ENCODE results near the gene FBRS.
"Not testable (repeated sequence)": the region's sequence is repeated elsewhere in the genome, so short reads cannot be mapped to it uniquely, and the experiment has no call there.

The FBRS gene

DNA sequence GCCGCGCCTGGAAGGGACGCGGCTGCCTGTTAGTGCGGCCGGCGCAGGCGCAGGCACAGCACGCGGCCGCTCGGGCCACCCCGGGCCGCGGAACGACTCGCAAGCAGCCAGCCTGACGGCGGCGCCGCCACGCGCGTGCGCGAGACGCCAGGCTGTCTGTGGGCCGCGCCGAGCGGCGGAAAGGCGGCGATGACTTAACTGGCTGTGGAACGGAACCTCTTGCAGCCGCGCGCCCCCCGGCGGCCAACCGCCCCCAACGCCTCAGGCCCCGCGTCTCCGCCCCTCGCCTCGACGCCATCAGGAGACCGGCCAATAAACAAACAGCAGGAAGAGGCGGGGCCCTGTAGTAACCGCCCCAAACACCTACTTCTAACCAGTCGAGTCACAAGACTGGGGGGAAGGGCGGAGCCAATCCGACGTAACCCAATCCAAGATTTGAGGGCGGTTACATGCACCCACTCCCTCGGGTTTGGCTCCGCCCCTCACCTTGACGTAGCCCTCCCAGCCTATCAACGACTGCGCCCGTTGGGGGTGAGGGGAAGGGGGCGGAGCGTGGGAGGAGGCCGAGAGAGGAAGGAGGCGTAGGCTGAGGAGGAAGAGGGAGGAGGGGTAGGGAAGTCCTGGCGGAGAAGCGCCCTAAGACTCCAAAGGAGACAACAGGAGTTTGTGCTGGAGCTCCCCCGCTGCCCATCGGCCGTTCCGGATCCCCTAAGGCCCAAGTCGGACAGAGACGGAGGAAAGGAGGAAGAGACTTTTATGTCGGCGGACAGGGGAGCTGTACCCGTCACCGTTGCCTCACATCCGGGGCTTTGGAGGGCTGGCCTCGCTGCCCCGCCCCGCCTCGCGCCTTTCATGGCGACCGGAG is at the start of gene FBRS:
Gene FBRS (plus strand): TSS at position 566 of the 865 bp plus-strand sequence. CDS start 1,088 bp downstream, outside the sequence.
- peak; percentile 100 for DNase-seq

DNA sequence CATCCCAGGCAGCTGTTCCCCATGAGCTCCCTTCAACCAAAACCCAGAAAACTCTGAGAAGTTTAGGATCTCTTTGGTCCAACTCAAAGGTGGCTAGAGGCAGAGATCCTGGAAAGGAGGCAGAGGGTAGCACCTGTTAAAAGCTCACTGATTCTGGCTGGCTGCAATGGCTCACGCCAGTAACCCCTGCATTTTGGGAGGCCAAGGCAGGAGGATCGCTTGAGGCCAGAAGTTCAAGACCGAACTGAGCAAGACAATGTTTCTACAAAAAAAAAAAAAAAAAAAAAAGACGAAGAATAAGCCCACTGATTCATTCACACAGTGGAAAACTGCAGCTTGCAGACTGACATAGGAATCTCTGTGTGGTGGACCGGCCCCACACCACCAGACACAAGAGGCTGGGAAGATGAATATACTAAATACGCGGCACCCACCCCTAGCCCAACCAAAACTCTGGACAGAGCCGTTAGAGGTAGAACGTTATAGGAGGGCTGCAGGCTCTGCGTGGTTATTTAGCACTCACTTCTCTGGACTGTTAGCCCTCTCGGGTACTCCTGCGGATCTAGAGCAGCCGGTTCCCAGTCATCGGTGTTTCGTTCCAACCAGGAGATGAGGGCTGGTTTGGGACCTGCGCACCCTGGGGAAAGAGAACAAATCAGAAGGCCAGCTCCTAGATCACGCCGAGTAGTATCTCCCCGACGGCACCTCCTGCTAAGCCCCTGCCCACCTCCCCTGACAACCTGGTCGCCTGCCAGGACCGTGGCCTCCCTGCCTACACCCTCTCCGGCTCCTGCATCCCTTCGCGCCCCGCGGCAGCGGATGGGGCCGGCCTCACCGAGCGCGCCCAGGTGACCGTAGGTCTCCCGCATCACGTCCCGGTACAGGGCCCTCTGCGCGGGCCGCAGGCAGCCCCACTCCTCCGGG is 49.0 kb upstream of the FBRS start:
- peak; percentile 46 for DNase-seq

DNA sequence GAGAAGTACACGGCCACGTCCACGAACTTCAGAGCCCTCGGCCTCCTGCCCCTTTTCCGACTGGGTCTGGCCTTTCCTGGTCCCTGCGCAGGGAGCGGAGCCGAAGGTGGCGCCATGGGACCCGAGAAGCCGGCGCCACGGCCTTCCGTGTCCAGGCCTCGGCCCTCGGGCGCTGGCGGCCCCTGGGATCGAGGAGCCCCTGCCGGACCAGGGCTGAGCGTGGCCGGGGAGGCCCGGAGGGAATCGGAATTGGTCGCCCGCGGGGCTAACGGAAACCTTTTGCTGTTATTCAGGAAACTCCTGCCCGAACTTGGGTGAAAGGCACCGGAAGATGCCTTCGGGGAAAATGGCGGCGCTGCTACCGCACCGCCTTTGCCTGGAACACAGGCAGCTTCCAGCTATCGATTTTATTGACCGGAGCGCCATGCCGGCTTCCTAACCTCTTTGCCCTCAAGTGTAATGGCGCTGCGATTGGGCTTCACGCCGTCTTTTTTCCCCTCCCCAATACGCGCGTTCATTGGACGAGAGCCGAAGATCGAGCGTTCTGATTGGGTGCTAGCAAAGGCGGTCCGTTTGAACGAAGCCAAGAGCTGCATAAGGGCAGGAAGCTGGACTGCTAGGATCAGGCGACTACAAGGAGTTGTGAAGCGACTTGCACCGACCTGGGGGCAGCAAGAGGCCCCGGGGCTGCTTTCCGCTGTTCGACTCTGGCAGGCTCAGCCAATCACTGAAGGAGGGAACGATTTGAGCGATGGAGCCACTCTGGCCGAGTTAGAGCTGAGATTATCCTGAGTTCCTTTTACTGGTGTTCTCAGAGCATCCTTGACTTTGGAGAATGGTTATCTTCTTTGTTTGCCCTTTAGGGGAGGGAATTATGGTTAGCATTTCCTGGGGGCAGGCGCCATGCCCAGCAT is 48.0 kb upstream of the FBRS start, which contains the start of gene ZNF689:
Gene ZNF689 (minus strand): TSS at position 464 of the 914 bp plus-strand sequence. CDS start 348 bp downstream, at position 116.
- DNase-seq = peak; percentile 96

DNA sequence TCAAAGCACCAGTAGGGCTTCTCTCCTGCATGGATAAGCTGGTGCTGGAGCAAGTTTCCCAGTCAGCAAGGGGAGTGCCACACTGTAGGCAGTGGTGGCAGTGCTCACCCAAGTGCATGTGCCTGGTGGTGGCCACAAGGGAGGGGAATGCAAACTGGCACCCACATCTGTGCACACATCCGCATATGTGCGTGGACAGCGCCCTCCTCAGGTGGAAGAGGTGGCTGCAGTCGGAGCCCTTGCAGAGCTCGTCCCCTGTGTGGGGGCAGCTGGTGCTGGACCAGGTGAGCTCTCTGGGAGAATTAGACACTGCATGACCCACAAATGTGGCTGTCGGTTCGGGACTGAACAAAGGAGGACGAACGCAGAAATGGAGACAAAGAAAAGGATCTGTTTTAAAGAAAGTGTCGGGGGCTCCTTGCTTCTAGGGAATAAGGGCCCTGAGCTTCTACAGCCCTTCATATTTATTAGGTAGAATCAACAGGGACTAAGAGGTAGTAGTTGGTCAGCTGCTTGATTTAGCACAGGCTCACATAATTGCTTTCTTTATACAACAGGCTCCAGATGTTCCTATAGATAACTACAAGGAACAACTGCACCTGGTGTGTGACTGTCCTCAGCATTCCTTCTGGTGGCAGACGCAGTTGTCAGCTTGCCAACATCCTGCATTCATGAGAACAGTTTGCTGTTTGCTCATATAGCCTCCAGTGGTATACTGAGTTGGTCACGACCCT is 42.7 kb upstream of the FBRS start:
- peak; percentile 87 for DNase-seq

DNA sequence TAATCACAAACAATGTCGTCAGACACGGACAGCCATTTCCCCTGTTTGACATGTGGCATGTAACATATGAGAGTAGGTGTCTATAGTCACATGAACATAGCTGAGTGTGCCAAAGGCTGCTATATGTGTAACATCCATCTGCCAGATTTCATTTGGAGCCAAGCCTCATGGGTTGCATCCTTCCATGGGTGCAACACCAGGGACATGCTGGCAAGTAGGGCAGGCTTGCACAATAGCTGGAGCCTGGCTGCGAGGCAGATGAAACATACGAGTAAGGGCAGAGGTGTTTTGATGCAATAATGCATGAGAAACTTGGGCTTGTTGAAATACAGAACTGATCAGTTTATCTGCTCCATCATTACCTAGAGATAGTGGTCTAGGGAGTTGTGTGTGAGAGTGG is 39.0 kb upstream of the FBRS start:
- DNase-seq = no peak

DNA sequence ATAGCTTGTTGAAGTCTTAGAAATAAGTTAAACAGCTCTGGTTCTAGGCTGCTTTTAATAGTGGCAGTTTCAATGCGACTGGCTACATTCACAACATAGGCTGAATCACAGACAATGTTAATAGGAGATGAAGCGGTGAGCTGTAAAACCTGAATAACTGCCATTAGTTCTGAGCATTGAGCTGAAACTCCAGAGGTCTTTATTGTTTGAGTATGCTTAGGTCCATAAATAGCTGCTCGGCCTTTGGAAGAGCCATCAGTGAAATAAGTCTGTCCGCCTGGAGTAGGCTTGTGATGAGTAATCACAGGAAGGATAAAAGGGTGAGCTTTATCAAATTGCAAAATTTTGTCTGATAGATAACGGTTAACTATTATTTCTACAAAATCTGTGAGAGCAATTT is 38.6 kb upstream of the FBRS start:
- DNase-seq = no peak

DNA sequence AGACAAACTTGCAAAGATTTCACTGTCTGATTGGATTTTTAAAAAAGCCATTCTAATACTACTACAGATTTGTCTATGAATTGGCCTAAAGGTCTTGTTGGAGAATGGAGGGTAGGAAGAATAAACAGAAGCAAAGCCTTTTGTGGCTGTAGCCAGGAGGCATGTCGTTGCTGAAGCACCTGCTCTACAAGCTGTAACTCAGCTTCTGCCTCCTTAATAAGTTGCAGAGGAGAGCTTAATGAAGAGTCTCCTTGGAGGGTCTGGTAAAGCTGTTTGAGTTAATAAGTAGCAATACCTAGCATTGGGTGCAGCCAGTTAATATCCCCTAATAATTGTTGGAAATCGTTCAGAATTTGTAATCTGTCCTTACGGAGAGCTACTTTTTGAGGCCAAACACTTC is 38.1 kb upstream of the FBRS start:
- no peak for DNase-seq

DNA sequence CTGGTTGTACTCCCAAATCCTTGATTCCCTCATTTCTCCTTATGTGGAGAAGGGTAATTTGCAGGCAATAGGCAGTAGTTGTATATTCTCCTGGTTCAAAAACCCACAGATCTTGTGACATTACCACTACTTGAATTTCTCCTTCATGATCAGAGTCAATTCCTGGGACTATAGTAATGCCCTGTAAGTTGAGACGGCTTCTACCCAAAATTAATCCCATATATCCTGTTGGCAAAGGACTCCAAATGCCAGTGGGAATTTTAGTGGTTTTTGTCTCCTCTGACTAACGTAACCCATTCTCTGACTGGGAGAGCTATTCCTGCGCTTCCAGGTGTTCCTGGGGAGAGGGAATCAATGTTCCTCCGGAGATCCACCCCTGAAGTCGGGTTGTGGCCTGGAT is 36.5 kb upstream of the FBRS start:
- no peak for DNase-seq

DNA sequence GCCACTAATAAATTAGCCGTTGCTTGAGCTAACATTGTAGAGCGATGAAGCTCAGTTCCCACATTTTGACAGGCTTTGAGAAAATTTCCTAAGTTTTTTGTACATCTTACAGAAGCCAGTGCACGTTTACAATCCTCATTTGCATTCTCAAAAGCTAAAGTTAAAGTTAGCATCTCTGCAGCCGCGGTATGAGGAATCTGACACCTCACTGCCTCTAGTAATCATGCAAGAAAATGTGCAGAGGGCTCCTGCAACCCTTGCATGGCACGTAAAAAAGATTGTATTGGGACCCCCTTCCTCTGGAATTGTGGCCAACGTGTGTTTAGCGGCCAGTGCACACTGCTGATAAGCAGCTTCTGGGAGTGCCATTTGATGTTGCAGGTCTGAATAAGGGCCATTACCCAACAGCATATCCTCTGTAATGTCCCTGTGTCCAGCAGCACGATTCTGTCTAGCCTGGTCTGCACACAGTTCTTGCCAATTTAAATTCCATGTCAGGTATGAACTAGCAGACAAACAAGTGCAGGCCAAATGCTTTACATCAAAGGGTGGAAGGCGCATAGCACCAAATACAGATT is 35.7 kb upstream of the FBRS start:
- DNase-seq = no peak

DNA sequence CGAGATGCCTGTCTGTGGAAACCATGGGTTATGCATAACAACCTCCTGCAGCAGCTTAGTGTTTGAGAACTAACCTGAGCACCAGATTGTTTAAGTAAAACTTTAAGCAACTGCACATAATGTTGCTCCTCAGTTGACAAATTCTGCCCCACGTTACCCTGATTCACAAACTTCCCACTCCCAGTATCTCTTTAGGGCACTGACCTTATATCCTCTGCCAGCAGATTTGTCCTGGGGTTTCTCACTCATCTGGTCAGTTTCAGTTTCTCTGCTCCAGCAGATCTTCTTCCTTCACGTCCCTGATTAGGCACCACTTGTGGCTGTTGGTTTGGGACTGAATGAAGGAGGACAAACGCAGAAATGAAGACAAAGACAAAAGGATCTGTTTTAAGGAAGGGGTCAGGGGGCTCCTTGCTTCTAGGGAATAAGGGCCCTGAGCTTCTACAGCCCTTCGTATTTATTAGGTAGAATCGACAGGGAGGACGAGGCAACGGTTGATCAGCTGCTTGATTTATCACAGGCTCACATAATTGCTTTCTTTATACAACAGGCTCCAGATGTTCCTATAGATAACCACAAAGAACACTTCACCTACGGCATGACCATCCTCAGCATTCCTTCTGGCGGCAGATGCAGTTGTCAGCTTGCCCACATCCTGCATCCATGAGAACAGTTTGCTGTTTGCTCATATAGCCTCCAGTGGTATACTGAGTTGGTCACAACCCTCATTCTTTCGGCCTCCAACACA is 34.5 kb upstream of the FBRS start:
- DNase-seq = no peak

DNA sequence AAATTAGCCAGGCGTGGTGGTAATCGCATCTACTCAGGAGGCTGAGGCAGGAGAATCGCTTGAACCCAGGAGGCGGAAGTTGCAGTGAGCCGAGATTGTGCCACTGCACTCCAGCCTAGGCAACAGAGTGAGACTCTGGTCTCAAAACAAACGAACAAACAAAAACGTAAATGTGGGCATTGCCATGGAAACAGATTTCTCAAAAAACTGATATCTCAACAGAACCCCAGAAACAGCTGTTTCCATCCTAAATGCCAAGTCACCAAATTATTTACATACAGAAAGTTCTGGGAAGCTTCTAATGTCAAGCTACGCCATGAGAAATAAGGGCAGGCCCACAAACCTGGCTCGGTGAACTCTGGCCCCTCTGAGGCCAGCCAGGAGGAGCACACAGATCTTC is 32.0 kb upstream of the FBRS start:
- no peak for DNase-seq

DNA sequence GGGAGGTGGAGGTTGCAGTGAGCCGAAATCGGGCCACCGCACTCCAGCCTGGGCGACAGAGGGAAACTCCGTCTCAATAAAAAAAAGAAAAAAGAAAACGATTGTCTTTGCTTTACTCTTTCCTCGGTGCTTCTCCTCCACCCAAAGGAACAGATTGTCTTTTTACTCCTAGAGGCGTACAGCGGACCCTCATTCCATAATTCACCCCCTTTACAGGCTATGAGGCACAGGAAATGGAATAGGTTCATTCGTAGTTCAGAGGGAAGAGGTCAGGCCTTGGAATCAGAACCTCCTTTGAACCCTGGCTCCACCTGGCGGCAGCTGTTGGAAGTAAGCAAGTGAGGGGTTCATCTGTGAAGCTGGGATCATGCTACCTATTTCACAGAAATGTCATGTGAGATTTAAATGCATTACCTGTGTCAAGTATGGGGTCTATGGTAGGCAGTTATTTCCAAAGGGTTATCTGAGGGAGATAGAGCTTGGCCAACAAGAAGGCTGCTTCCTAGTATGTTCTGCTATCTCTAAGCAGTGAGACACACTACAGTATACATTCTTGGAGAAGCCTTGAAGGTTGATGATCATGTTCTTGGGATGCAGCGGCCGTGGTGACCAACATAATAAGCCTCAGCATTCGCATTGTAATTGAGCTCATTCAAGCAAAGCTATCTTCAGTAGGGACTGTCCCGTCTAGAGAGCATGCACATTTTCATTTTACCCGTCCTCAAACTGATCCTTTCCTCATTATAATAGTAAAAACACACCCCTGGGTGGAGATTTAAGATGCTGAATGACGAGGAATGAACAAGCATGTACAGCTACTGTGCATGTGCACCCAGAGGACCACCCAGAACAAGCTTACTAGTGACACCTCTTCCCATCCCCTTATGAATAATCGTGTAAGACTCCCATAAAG is 29.3 kb upstream of the FBRS start:
- peak; percentile 86 for DNase-seq

DNA sequence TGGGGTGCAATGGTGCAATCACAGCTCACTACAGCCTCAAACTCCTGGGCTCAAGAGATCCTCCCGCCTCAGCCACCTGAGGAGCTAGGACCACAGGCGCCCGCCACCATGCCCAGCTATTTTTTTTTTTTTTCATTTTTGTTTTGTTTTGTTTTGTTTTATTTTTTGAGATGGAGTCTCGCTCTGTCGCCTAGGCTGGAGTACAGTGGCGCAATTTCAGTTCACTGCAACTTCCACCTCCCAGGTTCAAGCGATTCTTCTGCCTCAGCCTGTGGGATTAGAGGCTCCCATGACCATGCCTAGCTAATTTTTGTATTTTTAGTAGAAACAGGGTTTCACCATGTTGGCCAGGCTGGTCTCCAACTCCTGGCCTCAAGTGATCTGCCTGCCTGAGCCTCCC is 25.8 kb upstream of the FBRS start:
- not testable (repeated sequence) for DNase-seq

DNA sequence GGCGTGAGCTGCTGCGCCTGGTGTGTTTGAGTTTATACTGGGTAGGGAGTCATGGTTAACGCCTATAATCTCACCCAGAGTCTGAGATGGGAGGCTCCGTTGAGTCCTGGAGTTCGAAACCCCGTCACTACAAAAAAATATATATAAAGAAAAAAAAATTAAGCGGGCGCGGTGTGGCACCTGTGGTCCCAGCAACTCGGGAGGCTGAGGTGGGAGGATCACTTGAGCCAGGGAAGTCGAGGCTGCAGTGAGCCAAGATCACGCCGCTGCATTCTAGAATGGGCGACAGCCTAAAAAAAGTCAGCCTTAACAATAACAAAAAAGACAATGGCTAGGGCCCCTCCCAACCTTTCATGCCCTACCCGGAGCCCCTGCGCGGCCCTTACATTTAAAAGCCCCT is 24.7 kb upstream of the FBRS start:
- no peak for DNase-seq

DNA sequence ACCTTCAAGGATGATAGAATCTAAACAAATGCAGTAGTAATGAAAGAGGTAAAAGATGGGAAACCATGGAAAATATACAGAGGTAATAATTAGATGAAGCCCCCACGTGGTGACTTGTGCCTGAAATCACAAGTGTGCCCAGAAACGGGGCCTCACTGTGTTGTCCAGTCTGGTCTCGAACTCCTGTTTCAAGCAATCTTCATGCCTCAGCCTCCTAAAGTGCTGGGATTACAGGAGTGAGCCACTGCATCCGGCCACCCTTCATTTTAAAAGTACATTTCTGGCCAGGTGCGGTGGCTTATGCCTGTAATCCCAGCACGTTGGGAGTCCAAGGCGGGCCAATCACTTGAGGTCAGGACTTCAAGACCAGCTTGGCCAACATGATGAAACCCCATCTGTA is 21.6 kb upstream of the FBRS start:
- DNase-seq = no peak

DNA sequence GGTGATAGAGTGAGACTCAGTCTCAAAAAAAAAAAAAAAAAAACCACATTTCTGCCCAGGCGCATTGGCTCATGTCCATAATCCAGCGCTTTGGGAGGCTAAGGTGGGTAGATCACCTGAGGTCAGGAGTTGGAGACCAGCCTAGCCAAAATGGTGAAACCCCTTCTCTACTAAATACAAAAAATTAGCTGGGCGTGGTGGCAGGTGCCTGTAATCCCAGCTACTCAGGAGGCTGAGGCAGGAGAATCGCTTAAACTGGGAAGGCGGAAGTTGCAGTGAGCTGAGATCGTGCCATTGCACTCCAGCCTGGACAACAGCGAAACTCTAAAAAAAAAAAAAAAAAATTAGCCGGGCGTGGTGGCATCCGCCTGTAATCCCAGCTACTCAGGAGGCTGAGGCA is 21.1 kb upstream of the FBRS start:
- not testable (repeated sequence) for DNase-seq

DNA sequence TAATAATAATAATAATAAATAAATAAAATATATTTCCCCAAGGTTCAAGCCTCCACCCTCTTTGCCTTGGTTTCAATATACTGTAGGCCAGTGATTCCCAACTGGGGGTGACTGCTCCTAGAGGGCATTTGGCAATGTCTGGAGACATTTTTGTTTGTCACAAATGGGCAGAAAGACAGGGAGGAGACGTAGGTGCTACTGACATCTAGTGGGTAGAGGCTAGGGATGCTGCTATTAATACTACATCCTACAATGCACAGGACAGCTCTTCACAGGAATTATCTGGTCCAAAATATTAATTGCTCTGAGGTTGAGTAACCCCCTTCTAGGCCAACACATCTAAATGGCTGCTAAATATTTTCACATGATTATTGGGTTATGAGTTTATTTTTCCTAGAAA is 20.3 kb upstream of the FBRS start:
- no peak for DNase-seq

DNA sequence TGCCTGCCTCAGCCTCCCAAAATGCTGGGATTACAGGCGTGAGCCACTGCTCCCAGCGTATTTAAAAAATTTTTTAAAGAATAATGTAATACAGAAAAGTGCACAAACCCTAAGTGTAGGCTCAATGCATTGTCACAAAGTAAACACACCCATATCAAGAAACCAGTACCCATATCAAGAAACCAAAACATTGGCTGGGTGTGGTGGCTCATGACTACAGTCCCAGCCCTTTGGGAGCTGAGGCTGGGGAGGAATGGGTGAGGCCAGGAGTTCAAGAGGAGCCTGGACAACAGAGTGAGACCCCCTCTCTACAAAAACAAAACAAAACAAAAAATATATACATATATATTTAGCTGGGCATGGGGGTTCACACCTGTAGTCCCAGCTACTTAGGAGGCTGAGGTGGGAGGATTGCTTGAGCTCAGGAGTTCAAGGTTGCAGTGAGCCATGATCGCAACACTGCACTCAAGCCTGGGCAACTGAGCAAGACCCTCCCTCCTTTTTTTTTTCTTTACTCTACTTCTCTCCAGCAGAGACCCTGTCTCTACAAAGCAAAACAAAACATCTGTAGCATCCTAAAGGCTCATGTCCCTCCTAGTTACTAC is 16.8 kb upstream of the FBRS start:
- DNase-seq = no peak

DNA sequence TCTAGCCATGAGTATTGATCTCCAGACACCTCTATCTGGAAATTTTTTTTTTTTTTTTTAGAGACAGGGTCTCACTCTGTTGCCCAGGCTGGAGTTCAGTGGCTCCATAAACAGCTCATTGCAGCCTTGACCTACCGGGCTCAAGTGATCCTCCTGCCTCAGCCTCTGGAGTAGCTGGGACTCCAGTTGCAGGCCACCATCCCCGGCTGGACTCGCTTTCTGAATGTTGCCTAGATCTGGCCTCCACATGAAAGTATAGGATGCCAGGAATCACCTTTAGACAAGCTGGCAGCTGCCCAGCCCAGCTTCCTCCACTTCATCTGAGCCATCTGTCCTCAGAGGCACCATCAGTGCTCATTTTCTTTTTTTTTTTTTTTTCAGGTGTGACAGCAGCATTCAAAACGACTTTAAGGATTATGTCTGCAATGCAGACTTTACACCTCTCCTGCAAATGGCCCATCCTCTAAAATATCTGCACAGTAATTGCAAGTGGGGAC is 13.8 kb upstream of the FBRS start:
- DNase-seq = no peak
